Neural cell (in vitro differentiated cells): Measurements from ENCODE around the gene DYNC2LI1. TPM values are rescaled to one million over a fixed set of nuclear protein-coding genes. Genes with fewer than 3 reads are reported as not detected.

Experiments used
- H2AFZ ChIP-seq: fragments of 200-600, 300-800 bp; sonication (generic), shearing (Covaris generic); 2 replicates; pipeline ENCODE4 v1.6.0; 2014; ENCODE audit warnings: low read depth, mild to moderate bottlenecking, antibody characterized with exemption, low read length, moderate library complexity
- H3F3A ChIP-seq: fragments of 200-600 bp; shearing (Covaris generic); 2 replicates; pipeline ENCODE4 v1.6.1; 2016; ENCODE audit warnings: mild to moderate bottlenecking, moderate library complexity, mixed read lengths, antibody characterized with exemption, low read length; ENCODE audit not compliant: insufficient read depth, poor library complexity, severe bottlenecking
- H3K27ac ChIP-seq: fragments of 200-600, 300-800 bp; sonication (generic), shearing (Covaris generic); 2 replicates; pipeline ENCODE4 v1.5.1; 2014; ENCODE audit warnings: mild to moderate bottlenecking, low read length, moderate library complexity
- H3K27me3 ChIP-seq: fragments of 300-800, 200-600 bp; sonication (generic), shearing (Covaris generic); 2 replicates; pipeline ENCODE4 v1.6.0; 2014; ENCODE audit warnings: mild to moderate bottlenecking, low read depth, low read length, moderate library complexity; ENCODE audit not compliant: insufficient read depth
- H3K36me3 ChIP-seq: fragments of 300-800, 200-600 bp; sonication (generic), shearing (Covaris generic); 2 replicates; pipeline ENCODE4 v1.5.1; 2014; ENCODE audit warnings: mild to moderate bottlenecking, antibody characterized with exemption, low read length, moderate library complexity; ENCODE audit not compliant: insufficient read depth
- H3K4me2 ChIP-seq: fragments of 300-800, 200-600 bp; sonication (generic), shearing (Covaris generic); 2 replicates; pipeline ENCODE4 v1.6.0; 2014; ENCODE audit warnings: mild to moderate bottlenecking, low read length
- H3K4me3 ChIP-seq: fragments of 300-800, 200-600 bp; sonication (generic), shearing (Covaris generic); 2 replicates; pipeline ENCODE4 v1.5.1; 2014; ENCODE audit warnings: mild to moderate bottlenecking, low read length, moderate library complexity
- H3K79me2 ChIP-seq: fragments of 200-600 bp; shearing (Covaris generic); replicated peaks from 2 replicates; pipeline ENCODE4 v1.6.0; 2014; ENCODE audit warnings: mild to moderate bottlenecking, low read length, moderate library complexity; ENCODE audit not compliant: insufficient read depth
- H3K9ac ChIP-seq: fragments of 300-800, 200-600 bp; sonication (generic), shearing (Covaris generic); 2 replicates; pipeline ENCODE4 v1.6.1; 2016; ENCODE audit warnings: mild to moderate bottlenecking, low read length, mixed read lengths
- H3K9me2 ChIP-seq: fragments of 200-600 bp; shearing (Covaris generic); 2 replicates; pipeline ENCODE4 v1.6.1; 2016; ENCODE audit warnings: mild to moderate bottlenecking, low read length, mixed read lengths; ENCODE audit not compliant: insufficient read depth
- H3K9me3 ChIP-seq: fragments of 200-600, 300-800 bp; sonication (generic), shearing (Covaris generic); 2 replicates; pipeline ENCODE4 v1.6.1; 2016; ENCODE audit warnings: mild to moderate bottlenecking, mixed run types, low read length, moderate library complexity, mixed read lengths
- H4K20me1 ChIP-seq: fragments of 200-600 bp; shearing (Covaris generic); 2 replicates; pipeline ENCODE4 v1.6.1; 2016; ENCODE audit warnings: mild to moderate bottlenecking, mixed run types; ENCODE audit not compliant: insufficient read depth
- CTCF ChIP-seq: fragments of 450-650 bp; IDR thresholded peaks from 2 replicates; pipeline ENCODE4 v1.5.1; 2014; ENCODE audit warnings: antibody characterized with exemption, mild to moderate bottlenecking, moderate library complexity; ENCODE audit not compliant: poor library complexity, severe bottlenecking
- EP300 ChIP-seq: fragments of 450-650 bp; conservative IDR thresholded peaks from 2 replicates; pipeline ENCODE4 v1.6.1; 2014; ENCODE audit warnings: antibody characterized with exemption, mild to moderate bottlenecking, moderate library complexity; ENCODE audit not compliant: poor library complexity, severe bottlenecking
- EZH2 ChIP-seq: fragments of 200-600, 300-800 bp; shearing (Covaris generic), sonication (generic); IDR thresholded peaks from 2 replicates; pipeline ENCODE4 v1.6.1; 2014; ENCODE audit warnings: antibody characterized with exemption, low read length, borderline replicate concordance, mild to moderate bottlenecking; ENCODE audit not compliant: insufficient read depth, poor library complexity, severe bottlenecking
- MXI1 ChIP-seq: fragments of 450-650 bp; conservative IDR thresholded peaks from 2 replicates; pipeline ENCODE4 v1.6.1; 2014; ENCODE audit warnings: antibody characterized with exemption, mild to moderate bottlenecking; ENCODE audit not compliant: poor library complexity, severe bottlenecking
- POLR2AphosphoS5 ChIP-seq: IDR thresholded peaks from 2 replicates; pipeline ENCODE4 v1.6.1; 2012
- RAD21 ChIP-seq: fragments of 450-650 bp; conservative IDR thresholded peaks from 2 replicates; pipeline ENCODE4 v1.6.1; 2014; ENCODE audit warnings: antibody characterized with exemption, mild to moderate bottlenecking, moderate library complexity
- REST ChIP-seq: IDR thresholded peaks from 2 replicates; pipeline ENCODE4 v1.6.1; 2012; ENCODE audit warnings: borderline replicate concordance
- SMC3 ChIP-seq: fragments of 450-650 bp; conservative IDR thresholded peaks from 2 replicates; pipeline ENCODE4 v1.6.1; 2014; ENCODE audit warnings: antibody characterized with exemption, mild to moderate bottlenecking, moderate library complexity; ENCODE audit not compliant: poor library complexity
- TAF1 ChIP-seq: IDR thresholded peaks from 2 replicates; pipeline ENCODE4 v1.6.1; 2012; ENCODE audit warnings: low read depth
- polyA plus RNA-seq: library from polyadenylated mRNA; depleted of rRNA; stranded (reverse); fragments of >200 nt; gene quantifications from 2 replicates; pipeline ENCODE4 v1.2.3, GENCODE V29; 2014

Gene DYNC2LI1
- polyA plus RNA-seq, 1 donor from 2014 or later, result 80.6 TPM

GRCh38 chr2:43790147-43790546 lies 16.3 kb downstream of the DYNC2LI1 start:
- TF ChIP-seq CTCF (no peak), EZH2 (no peak), TAF1 (no peak), POLR2AphosphoS5 (no peak), REST (no peak), MXI1 (no peak), SMC3 (no peak), RAD21 (no peak), EP300 (no peak)
- H3K79me2 ChIP-seq, result no peaks in the 10 kb centered on the region
- no peak overlapping the region for H3K4me2 ChIP-seq
- no peaks in the 10 kb centered on the region for H3K9me2 ChIP-seq
- H3K9me3 ChIP-seq, result no peaks in the 10 kb centered on the region
- no peak overlapping the region for H3K4me3 ChIP-seq
- no peaks in the 10 kb centered on the region for H4K20me1 ChIP-seq
- H2AFZ ChIP-seq, result no peak overlapping the region
- H3K36me3 ChIP-seq, result no peaks in the 10 kb centered on the region
- H3K9ac ChIP-seq, result no peak overlapping the region
- H3F3A ChIP-seq, result no peaks in the 10 kb centered on the region
- no peaks in the 10 kb centered on the region for H3K27me3 ChIP-seq
- no peak overlapping the region for H3K27ac ChIP-seq

DNA sequence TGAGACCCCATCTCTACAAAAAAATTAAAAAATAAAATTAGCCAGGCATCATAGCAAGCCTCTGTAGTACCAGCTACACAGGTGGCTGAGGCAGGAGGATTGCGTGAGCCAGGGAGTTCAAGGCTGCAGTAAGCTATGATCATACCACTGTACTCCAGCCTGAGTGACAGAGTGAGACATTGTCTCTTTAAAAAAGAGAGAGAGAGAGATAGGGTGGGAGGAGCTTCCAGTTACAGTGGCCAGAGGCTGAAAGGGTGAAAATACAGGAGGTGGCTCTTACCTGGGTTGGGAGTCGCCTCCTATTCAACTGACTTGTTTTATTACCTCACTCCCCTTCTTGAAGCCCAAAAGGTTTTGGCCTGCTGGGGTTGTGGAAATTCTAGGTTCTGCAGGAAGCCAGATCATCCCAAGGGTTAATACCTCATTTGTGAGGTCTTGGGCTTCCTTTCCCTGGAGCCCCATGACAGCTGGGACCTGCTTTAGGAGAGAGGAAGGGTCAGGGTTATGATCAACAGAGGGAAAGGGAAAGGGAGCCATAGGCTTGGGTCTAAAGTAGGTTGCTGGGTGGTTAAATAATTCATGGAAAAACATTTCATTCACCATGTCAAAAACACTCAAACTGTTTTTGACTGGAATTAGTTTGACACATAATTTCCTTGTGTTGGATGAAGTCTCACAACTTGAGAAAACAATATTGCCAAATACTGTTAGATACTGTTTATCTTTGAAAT lies 17.4 kb downstream of the DYNC2LI1 start:
- no peak overlapping the region for H3K4me2 ChIP-seq
- H4K20me1 ChIP-seq, result no peaks in the 10 kb centered on the region
- no peaks in the 10 kb centered on the region for H3K27me3 ChIP-seq
- H2AFZ ChIP-seq, result no peak overlapping the region
- TF ChIP-seq POLR2AphosphoS5, result no peak
- no peak for TF ChIP-seq EP300
- no peak for TF ChIP-seq REST
- H3K9me3 ChIP-seq, result no peaks in the 10 kb centered on the region
- H3K36me3 ChIP-seq, result no peaks in the 10 kb centered on the region
- no peaks in the 10 kb centered on the region for H3F3A ChIP-seq
- no peak overlapping the region for H3K9ac ChIP-seq
- H3K4me3 ChIP-seq, result no peak overlapping the region
- no peak overlapping the region for H3K27ac ChIP-seq
- no peaks in the 10 kb centered on the region for H3K9me2 ChIP-seq
- no peaks in the 10 kb centered on the region for H3K79me2 ChIP-seq
